Gastrocnemius medialis (tissue), 4 donors: ENCODE data around the gene TANC1. TPM values are rescaled to one million over a fixed set of nuclear protein-coding genes. Genes with fewer than 3 reads are reported as not detected.

Source experiments
- ATAC-seq, 2 donors: fragments of 150-250 bp; one replicate each; pipeline ENCODE4 v1.9.1; 2016
- DNase-seq, 2 donors: peaks; one replicate each; pipeline ENCODE4 v3.0.0-alpha.2; 2019
- H3K27ac ChIP-seq, 4 donors: fragments of 200-600 bp; sonication (generic); 1 replicate in 1 of 4; 2 replicates in 3 of 4; pipeline ENCODE4 v1.5.1; 2016 to 2018; ENCODE audit warnings: mild to moderate bottlenecking in 2 of 4, moderate library complexity in 1 of 4
- H3K27me3 ChIP-seq, 3 donors: fragments of 200-600 bp; sonication (generic) in 2 of 3; 1 replicate in 1 of 3; 2 replicates in 2 of 3; pipeline versions ENCODE4 v1.5.1 to v1.6.0; 2016 to 2019; ENCODE audit warnings: mild to moderate bottlenecking in 1 of 3, moderate library complexity in 1 of 3
- H3K36me3 ChIP-seq, 2 donors: fragments of 200-600 bp; sonication (generic) in 1 of 2; one replicate each; pipeline ENCODE4 v1.5.1; 2017 to 2018
- H3K4me1 ChIP-seq, 2 donors: fragments of 200-600 bp; sonication (generic) in 1 of 2; one replicate each; pipeline ENCODE4 v1.5.1; 2016 to 2017; ENCODE audit warnings: mild to moderate bottlenecking in 2 of 2
- H3K4me3 ChIP-seq, 4 donors: fragments of 200-600 bp; sonication (generic) in 3 of 4; 1 replicate in 1 of 4; 2 replicates in 3 of 4; pipeline ENCODE4 v1.5.1; 2016 to 2019; ENCODE audit warnings: mild to moderate bottlenecking in 2 of 4
- H3K9me3 ChIP-seq, 3 donors: fragments of 200-600 bp; sonication (generic) in 2 of 3; 1 replicate in 1 of 3; 2 replicates in 2 of 3; pipeline ENCODE4 v1.5.1; 2016 to 2019
- POLR2A ChIP-seq, 2 donors: fragments of 450-650 bp; IDR thresholded peaks; one replicate each; pipeline ENCODE4 v1.6.1; 2017; ENCODE audit warnings: antibody characterized with exemption in 2 of 2, mild to moderate bottlenecking in 2 of 2, moderate library complexity in 2 of 2
- in situ Hi-C, 4 donors: fragments of 200-750 bp; cut with MboI; loops; one replicate each; pipeline versions ENCODE4 v1.15.0 to v1.8.0; 2017; ENCODE audit warnings: low sequenced_read_pairs in 4 of 4
- intact Hi-C: fragments of 100-400 bp; cut with DNase I; formaldehyde crosslinking; loops from one replicate; pipeline ENCODE4 v1.15.1; 2023; ENCODE audit warnings: low total_unique reads
- total RNA-seq, 4 donors: library from RNA; depleted of rRNA; stranded (reverse); fragments of >200 nt; gene quantifications; one replicate each; pipeline versions ENCODE4 v1.1.0 to v1.2.3, GENCODE V29; 2016
- TF ChIP-seq, protein P1 (sequence below), 5 experiments: fragments of 450-650 bp in 3 of 5; fragments of 200-600 bp in 2 of 5; sonication (generic) in 2 of 5; IDR thresholded peaks in 4 of 5; conservative IDR thresholded peaks in 1 of 5; 1 replicate in 4 of 5; 2 replicates in 1 of 5; pipeline ENCODE4 v1.5.1; 2016 to 2019; ENCODE audit warnings: antibody characterized with exemption in 5 of 5, mild to moderate bottlenecking in 3 of 5, moderate library complexity in 3 of 5

Gene TANC1
- total RNA-seq, 4 donors from 2014 or later = 5.1 to 9.9 (median 5.4) TPM

DNA sequence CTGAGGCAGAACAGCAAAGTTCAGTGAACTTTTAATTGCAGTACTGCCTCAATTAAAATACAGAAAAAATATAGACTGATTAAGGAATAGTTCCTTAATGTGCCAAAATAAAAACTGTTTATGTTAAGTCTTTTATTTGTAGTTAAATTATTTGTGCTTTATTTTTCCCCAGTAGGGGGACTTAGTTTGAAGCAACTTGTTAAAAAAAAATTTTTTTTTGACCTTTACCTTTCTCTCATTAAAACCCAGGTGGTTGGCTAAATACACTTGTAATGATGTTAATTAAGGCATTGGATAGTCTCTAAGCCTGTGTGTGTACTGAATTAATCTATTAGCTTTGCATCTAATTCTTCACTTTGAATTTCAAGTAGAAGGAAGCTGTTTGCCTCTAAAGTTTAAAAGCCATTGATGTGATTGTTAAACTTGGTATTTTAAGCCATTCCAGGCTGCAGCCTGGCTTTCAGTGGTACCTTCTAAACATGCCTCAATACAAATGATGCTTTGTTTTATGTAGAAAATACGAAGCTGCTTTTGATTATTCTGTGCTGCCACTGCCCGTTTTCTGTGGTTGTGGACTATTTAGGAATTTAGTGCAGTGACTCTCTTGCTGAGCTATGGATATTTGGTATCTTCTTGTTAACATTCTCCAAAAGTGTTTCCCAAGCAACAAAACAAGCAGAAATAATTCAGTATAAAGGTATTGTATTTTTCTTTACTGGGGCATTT lies 102.9 kb downstream of the TANC1 start:
- Histone ChIP-seq H3K27ac (no peak overlapping the region), H3K4me1 (peaks cover 0 to 10% of the 10 kb centered on the region in 2 donors), H3K9me3 (no peaks in the 10 kb centered on the region), H3K36me3 (no peaks in the 10 kb centered on the region), H3K27me3 (no peaks in the 10 kb centered on the region), H3K4me3 (no peak overlapping the region)
- TF ChIP-seq POLR2A (IDR thresholded peaks at IDR 0.05) = no peak
- TF ChIP-seq, protein P1, sequence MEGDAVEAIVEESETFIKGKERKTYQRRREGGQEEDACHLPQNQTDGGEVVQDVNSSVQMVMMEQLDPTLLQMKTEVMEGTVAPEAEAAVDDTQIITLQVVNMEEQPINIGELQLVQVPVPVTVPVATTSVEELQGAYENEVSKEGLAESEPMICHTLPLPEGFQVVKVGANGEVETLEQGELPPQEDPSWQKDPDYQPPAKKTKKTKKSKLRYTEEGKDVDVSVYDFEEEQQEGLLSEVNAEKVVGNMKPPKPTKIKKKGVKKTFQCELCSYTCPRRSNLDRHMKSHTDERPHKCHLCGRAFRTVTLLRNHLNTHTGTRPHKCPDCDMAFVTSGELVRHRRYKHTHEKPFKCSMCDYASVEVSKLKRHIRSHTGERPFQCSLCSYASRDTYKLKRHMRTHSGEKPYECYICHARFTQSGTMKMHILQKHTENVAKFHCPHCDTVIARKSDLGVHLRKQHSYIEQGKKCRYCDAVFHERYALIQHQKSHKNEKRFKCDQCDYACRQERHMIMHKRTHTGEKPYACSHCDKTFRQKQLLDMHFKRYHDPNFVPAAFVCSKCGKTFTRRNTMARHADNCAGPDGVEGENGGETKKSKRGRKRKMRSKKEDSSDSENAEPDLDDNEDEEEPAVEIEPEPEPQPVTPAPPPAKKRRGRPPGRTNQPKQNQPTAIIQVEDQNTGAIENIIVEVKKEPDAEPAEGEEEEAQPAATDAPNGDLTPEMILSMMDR (IDR thresholded peaks at IDR 0.05 in 4 of 5, conservative IDR thresholded peaks at IDR 0.05 in 1 of 5) = no peak
- intact Hi-C loops = no loop called here
- in situ Hi-C loops = no loop called here
- ATAC-seq = no peak
- DNase-seq = no peak

DNA sequence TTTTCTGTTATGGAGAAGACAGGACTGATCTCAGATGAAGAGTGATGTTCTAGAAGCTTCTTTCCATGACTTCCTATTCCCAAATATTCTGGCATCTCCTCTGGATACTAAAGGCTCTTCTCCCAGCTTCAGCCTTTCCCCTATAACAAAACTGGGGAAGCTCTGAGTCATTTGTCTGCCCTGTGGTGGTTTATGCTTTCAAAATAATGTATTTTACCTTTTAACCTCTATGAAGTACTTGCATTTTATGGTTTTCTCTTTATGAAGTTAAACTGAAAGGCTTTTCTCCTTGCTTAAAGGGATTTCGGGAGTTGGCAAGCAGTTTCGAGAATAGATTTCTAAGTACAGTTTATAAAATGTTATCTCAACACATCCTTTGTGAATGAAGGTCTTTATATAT lies 104.4 kb downstream of the TANC1 start:
- Histone ChIP-seq H3K4me3 (no peak overlapping the region), H3K36me3 (no peaks in the 10 kb centered on the region), H3K27ac (no peak overlapping the region), H3K9me3 (no peaks in the 10 kb centered on the region), H3K27me3 (no peaks in the 10 kb centered on the region), H3K4me1 (peaks cover 0 to 6% of the 10 kb centered on the region in 2 donors)
- no peak for ATAC-seq
- DNase-seq = no peak
- intact Hi-C loops (no loop called here), in situ Hi-C loops (no loop called here)
- no peak for TF ChIP-seq POLR2A (IDR thresholded peaks at IDR 0.05)
- TF ChIP-seq, protein P1 (IDR thresholded peaks at IDR 0.05 in 4 of 5, conservative IDR thresholded peaks at IDR 0.05 in 1 of 5) = no peak

DNA sequence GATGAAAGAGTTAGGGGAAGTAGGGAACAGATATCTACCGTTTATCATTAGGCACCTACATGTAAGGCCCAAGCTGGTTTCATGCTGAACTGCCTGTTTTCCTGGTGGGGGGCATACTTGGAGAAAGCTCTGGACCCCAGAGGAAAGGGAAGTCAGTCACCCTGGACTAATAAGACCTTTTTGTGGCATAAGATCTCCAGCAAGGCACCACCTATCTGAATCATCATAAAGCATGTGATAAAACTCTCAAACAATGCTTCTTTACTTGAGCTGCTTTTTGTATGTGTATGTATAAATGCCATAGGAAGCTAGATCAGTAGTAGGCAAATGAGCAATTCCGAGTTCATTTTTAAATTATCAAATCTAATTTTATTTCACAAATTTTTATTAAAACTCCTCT lies 104.8 kb downstream of the TANC1 start:
- no peak for TF ChIP-seq POLR2A (IDR thresholded peaks at IDR 0.05)
- TF ChIP-seq, protein P1 (IDR thresholded peaks at IDR 0.05 in 4 of 5, conservative IDR thresholded peaks at IDR 0.05 in 1 of 5) = no peak
- Histone ChIP-seq H3K27me3 (no peaks in the 10 kb centered on the region), H3K4me1 (peaks cover 0 to 6% of the 10 kb centered on the region in 2 donors), H3K36me3 (no peaks in the 10 kb centered on the region), H3K9me3 (no peaks in the 10 kb centered on the region), H3K27ac (no peak overlapping the region), H3K4me3 (no peak overlapping the region)
- no peak for DNase-seq
- no peak for ATAC-seq
- intact Hi-C loops (no loop called here), in situ Hi-C loops (no loop called here)

DNA sequence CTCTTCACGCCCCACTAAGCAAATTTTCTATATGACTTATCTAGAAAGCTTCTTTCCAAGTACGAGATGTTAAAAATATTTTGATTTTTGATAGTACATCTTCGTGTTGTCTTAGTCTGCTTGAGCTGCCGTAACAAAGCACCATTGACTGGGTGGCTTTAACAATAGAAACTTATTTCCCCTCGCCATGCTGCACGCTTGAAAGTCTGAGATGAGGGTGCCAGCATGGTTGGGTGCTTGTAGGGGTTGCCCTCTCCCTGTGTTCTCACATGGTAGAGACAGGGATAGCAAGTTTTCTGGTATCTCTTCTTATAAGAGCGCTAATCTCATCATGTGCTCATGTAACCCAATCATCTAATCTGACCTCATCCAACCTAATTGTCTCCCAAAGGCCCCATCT lies 106.2 kb downstream of the TANC1 start:
- TF ChIP-seq POLR2A (IDR thresholded peaks at IDR 0.05) = no peak
- TF ChIP-seq, protein P1 (IDR thresholded peaks at IDR 0.05 in 4 of 5, conservative IDR thresholded peaks at IDR 0.05 in 1 of 5) = no peak
- peaks cover 0 to 5% of the 10 kb centered on the region in 2 donors for H3K4me1 ChIP-seq
- in situ Hi-C loops = no loop called here

DNA sequence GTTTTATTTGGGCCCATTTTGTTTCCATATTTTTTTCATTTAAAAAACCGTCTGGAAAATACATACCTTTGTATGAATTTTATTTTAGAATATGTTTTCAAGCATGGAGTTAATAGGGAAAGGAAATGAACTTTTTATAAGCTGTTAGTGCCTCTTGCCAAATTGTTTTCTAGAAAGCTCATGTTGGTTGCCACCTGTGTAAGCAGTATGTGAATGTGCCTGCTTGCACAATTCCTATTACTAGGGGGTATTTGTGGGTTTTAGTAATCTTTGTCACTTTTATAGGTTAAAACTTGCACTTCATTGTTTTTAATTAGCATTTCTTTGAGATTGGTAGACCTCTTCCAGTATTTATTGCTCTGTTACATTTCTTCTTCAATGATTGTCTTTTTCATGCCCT lies 107.3 kb downstream of the TANC1 start:
- in situ Hi-C loops = no loop called here
- no peak overlapping the region for H3K27ac ChIP-seq
- no peaks in the 10 kb centered on the region for H3K9me3 ChIP-seq
- ATAC-seq = no peak
- no peak overlapping the region for H3K4me3 ChIP-seq
- no peaks in the 10 kb centered on the region for H3K27me3 ChIP-seq
- no peaks in the 10 kb centered on the region for H3K4me1 ChIP-seq
- TF ChIP-seq POLR2A (IDR thresholded peaks at IDR 0.05) = no peak
- TF ChIP-seq, protein P1 (IDR thresholded peaks at IDR 0.05 in 4 of 5, conservative IDR thresholded peaks at IDR 0.05 in 1 of 5) = no peak
- intact Hi-C loops = no loop called here
- no peak for DNase-seq
- no peaks in the 10 kb centered on the region for H3K36me3 ChIP-seq

More for the DNA sequence above, 106.2 kb downstream of the TANC1 start:
- intact Hi-C loops = no loop called here
- no peak for ATAC-seq
- no peak overlapping the region for H3K4me3 ChIP-seq
- H3K27ac ChIP-seq = no peak overlapping the region
- H3K36me3 ChIP-seq = no peaks in the 10 kb centered on the region
- DNase-seq = no peak
- no peaks in the 10 kb centered on the region for H3K27me3 ChIP-seq
- no peaks in the 10 kb centered on the region for H3K9me3 ChIP-seq
